DOHH2 (cell line): ENCODE data around the gene VPS33A.

ENCODE experiments used
- EZH2phosphoT487 ChIP-seq: fragments of 200-600 bp; sonication (generic); IDR thresholded peaks from 2 replicates; pipeline ENCODE4 v1.6.1; 2017; ENCODE audit warnings: borderline replicate concordance, mild to moderate bottlenecking, antibody characterized with exemption, low read length, moderate library complexity, mixed read lengths
- TF ChIP-seq, protein P1 (sequence below): fragments of 200-600 bp; sonication (generic); IDR thresholded peaks from one replicate; pipeline ENCODE4 v1.5.1; 2014; ENCODE audit warnings: antibody characterized with exemption, mild to moderate bottlenecking, low read depth, low read length; ENCODE audit not compliant: poor library complexity, severe bottlenecking

DNA sequence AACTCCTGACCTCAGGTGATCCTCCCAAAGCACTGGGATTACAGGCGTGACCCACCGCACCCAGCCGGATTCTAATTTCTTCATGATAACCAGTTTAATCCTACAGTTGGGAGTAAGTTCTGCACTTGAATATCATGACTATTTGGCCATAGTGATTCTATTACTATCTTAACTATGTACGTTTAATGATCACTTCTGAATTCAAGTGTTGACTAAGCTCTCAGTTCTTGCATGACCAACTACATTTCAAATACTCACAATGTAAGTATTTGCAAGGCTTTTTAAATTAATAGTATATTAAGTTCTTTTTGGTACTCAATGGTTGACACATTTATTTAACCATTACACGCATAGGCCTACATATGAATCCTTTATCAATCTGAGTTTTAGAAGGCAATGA is 17.4 kb upstream of the VPS33A start:
- TF ChIP-seq, protein P1, sequence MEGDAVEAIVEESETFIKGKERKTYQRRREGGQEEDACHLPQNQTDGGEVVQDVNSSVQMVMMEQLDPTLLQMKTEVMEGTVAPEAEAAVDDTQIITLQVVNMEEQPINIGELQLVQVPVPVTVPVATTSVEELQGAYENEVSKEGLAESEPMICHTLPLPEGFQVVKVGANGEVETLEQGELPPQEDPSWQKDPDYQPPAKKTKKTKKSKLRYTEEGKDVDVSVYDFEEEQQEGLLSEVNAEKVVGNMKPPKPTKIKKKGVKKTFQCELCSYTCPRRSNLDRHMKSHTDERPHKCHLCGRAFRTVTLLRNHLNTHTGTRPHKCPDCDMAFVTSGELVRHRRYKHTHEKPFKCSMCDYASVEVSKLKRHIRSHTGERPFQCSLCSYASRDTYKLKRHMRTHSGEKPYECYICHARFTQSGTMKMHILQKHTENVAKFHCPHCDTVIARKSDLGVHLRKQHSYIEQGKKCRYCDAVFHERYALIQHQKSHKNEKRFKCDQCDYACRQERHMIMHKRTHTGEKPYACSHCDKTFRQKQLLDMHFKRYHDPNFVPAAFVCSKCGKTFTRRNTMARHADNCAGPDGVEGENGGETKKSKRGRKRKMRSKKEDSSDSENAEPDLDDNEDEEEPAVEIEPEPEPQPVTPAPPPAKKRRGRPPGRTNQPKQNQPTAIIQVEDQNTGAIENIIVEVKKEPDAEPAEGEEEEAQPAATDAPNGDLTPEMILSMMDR: no peak
- no peak for TF ChIP-seq EZH2phosphoT487
